Panc1 (cell line): ENCODE data around the gene RARB. TPM values are rescaled to one million over a fixed set of nuclear protein-coding genes. Genes with fewer than 3 reads are reported as not detected.

Experiments
- ATAC-seq: fragments of 200-7000 bp; cut with Tn5 transposase; 2 replicates; pipeline ENCODE4 v1.9.1; 2020; ENCODE audit warnings: mild to moderate bottlenecking, moderate library complexity
- BruUV-seq: library from RNA; stranded (reverse); fragments of 400-500 nt; replicated peaks from 2 replicates; lab custom pipeline; 2021; lab: Mats Ljungman, UMichigan
- CTCF ChIA-PET: fragments of 300-600 bp; sonication (Branson Sonifier 250); formaldehyde crosslinking; loops from one replicate; lab custom pipeline; 2022; ENCODE audit warnings: antibody characterized with exemption; lab: Charles Lee
- POLR2A ChIA-PET: fragments of 300-600 bp; sonication (Branson Sonifier 250); formaldehyde crosslinking; loops from one replicate; lab custom pipeline; 2022; ENCODE audit warnings: antibody characterized with exemption; lab: Charles Lee
- DNase-seq: peaks from one replicate; pipeline ENCODE4 v3.0.0-alpha.2; 2010; ENCODE audit warnings: low read depth, low spot score
- H3K27ac ChIP-seq: 2 replicates; pipeline ENCODE4 v1.5.1; 2011; ENCODE audit warnings: mild to moderate bottlenecking, low read length, inconsistent platforms
- H3K27me3 ChIP-seq: fragments of 200-500 bp; sonication (Bioruptor generic); 2 replicates; pipeline ENCODE4 v1.6.0; 2014; ENCODE audit warnings: low read length, inconsistent platforms; ENCODE audit not compliant: control insufficient read depth, insufficient read depth
- H3K36me3 ChIP-seq: fragments of 200-500 bp; sonication (Bioruptor generic); 2 replicates; pipeline ENCODE4 v1.5.1; 2014; ENCODE audit warnings: inconsistent platforms, mild to moderate bottlenecking, low read length, moderate library complexity; ENCODE audit not compliant: control insufficient read depth, insufficient read depth
- H3K4me1 ChIP-seq: 2 replicates; pipeline ENCODE4 v1.5.1; 2011; ENCODE audit warnings: inconsistent platforms, mild to moderate bottlenecking, low read length, moderate library complexity; ENCODE audit not compliant: control insufficient read depth, insufficient read depth
- H3K4me3 ChIP-seq, 2 experiments: 2 replicates each; pipeline ENCODE4 v1.5.1; 2011 to 2012; ENCODE audit warnings: low read depth in 2 of 2, low read length in 2 of 2, mild to moderate bottlenecking in 2 of 2, inconsistent platforms in 1 of 2, moderate library complexity in 1 of 2
- H3K9me3 ChIP-seq: fragments of 200-500 bp; sonication (Bioruptor generic); 2 replicates; pipeline ENCODE4 v1.5.1; 2014; ENCODE audit warnings: low read depth, mild to moderate bottlenecking, inconsistent platforms, low read length, moderate library complexity; ENCODE audit not compliant: control insufficient read depth, insufficient read depth
- POLR2AphosphoS5 ChIP-seq: IDR thresholded peaks from 2 replicates; pipeline ENCODE4 v1.6.1; 2012; ENCODE audit warnings: mild to moderate bottlenecking, low read depth, low read length, moderate library complexity
- REST ChIP-seq, 2 experiments: IDR thresholded peaks; 2 replicates each; pipeline ENCODE4 v1.6.1; 2011 to 2012; ENCODE audit warnings: low read depth in 2 of 2, control low read depth in 1 of 2, low read length in 1 of 2, mild to moderate bottlenecking in 1 of 2, moderate library complexity in 1 of 2; ENCODE audit not compliant: insufficient read depth in 1 of 2
- SIN3A ChIP-seq: IDR thresholded peaks from 2 replicates; pipeline ENCODE4 v1.6.1; 2012; ENCODE audit warnings: low read depth, mild to moderate bottlenecking, low read length, moderate library complexity, borderline replicate concordance; ENCODE audit not compliant: insufficient read depth
- TCF7L2 ChIP-seq: IDR thresholded peaks from 2 replicates; pipeline ENCODE4 v1.6.1; 2011; ENCODE audit warnings: mild to moderate bottlenecking, low read depth, low read length, inconsistent platforms
- in situ Hi-C: cut with HindIII; loops from 2 replicates; pipeline ENCODE4 v1.10.0; 2016; ENCODE audit warnings: low sequenced_read_pairs, low pct_unique_long_range_greater_than_20kb
- intact Hi-C: fragments of 100-400 bp; cut with micrococcal nuclease; formaldehyde crosslinking; loops from one replicate; pipeline ENCODE4 v1.10.0; 2022; ENCODE audit not compliant: unreplicated experiment
- total RNA-seq: library from RNA; stranded (reverse); gene quantifications from one replicate; pipeline ENCODE4 v1.2.1, GENCODE V29; 2021; ENCODE audit not compliant: unreplicated experiment
- TF ChIP-seq, protein P1 (sequence below): fragments of 450-650 bp; IDR thresholded peaks from 2 replicates; pipeline ENCODE4 v1.5.1; 2017; ENCODE audit warnings: mild to moderate bottlenecking

Gene RARB
- total RNA-seq, 1 experiment from 2014 or later = not detected

DNA sequence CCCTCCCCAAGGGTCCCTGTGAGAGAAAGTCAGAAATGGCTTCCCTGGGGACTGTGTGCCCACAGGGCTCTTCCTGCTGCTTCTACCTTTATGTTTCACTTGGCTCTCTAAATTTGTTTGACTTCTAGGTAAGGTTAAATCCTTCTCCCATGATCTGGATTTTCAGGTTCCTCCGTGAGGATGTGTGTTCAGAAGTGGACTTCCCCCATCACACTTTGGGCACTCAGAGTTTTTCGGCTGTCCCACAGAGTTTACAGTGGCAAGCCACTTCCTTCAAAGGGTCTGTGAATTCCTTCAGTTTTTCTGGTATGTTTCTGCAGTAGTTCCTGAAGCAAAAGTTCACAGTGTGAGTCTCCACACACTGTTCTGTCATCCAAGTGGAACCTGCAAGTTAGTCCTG is 30.9 kb upstream of the RARB start:
- intact Hi-C loops = no loop called here
- BruUV-seq = no TSS peak
- Histone ChIP-seq H3K27me3 (no peaks in the 10 kb centered on the region), H3K4me1 (no peaks in the 10 kb centered on the region), H3K4me3 (no peak overlapping the region), H3K36me3 (no peaks in the 10 kb centered on the region), H3K27ac (no peak overlapping the region), H3K9me3 (no peaks in the 10 kb centered on the region)
- in situ Hi-C loops = no loop called here
- TF ChIP-seq, protein P1, sequence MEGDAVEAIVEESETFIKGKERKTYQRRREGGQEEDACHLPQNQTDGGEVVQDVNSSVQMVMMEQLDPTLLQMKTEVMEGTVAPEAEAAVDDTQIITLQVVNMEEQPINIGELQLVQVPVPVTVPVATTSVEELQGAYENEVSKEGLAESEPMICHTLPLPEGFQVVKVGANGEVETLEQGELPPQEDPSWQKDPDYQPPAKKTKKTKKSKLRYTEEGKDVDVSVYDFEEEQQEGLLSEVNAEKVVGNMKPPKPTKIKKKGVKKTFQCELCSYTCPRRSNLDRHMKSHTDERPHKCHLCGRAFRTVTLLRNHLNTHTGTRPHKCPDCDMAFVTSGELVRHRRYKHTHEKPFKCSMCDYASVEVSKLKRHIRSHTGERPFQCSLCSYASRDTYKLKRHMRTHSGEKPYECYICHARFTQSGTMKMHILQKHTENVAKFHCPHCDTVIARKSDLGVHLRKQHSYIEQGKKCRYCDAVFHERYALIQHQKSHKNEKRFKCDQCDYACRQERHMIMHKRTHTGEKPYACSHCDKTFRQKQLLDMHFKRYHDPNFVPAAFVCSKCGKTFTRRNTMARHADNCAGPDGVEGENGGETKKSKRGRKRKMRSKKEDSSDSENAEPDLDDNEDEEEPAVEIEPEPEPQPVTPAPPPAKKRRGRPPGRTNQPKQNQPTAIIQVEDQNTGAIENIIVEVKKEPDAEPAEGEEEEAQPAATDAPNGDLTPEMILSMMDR = no peak
- no peak for TF ChIP-seq SIN3A
- no peak for TF ChIP-seq POLR2AphosphoS5
- no peak for TF ChIP-seq REST (IDR thresholded peaks at IDR 0.05; ENCODE audit: insufficient read depth in 1 of 2, low read depth in 2 of 2, low read length in 1 of 2)
- no peak for TF ChIP-seq TCF7L2
- ATAC-seq = no peak
- DNase-seq = no peak
- CTCF ChIA-PET = no interaction called here
- POLR2A ChIA-PET = no interaction called here

GRCh38 chr3:25400587-25400986 is 27.5 kb upstream of the RARB start:
- no peak overlapping the region for H3K27ac ChIP-seq
- H3K36me3 ChIP-seq = no peaks in the 10 kb centered on the region
- no peaks in the 10 kb centered on the region for H3K9me3 ChIP-seq
- in situ Hi-C loops (no loop called here), intact Hi-C loops (no loop called here)
- BruUV-seq = no TSS peak
- no peaks in the 10 kb centered on the region for H3K4me1 ChIP-seq
- ATAC-seq (no peak), DNase-seq (no peak)
- POLR2A ChIA-PET = no interaction called here
- H3K27me3 ChIP-seq = no peaks in the 10 kb centered on the region
- CTCF ChIA-PET = no interaction called here
- TF ChIP-seq SIN3A (no peak), TCF7L2 (no peak), POLR2AphosphoS5 (no peak)
- no peak overlapping the region for H3K4me3 ChIP-seq

- H3K4me3 ChIP-seq = no peak overlapping the region
- DNase-seq (no peak), ATAC-seq (no peak)
- H3K9me3 ChIP-seq = no peaks in the 10 kb centered on the region
- in situ Hi-C loops (no loop called here), intact Hi-C loops (no loop called here)
- CTCF ChIA-PET = no interaction called here
- no peaks in the 10 kb centered on the region for H3K27me3 ChIP-seq
- POLR2A ChIA-PET = no interaction called here
- no peak for TF ChIP-seq REST (IDR thresholded peaks at IDR 0.05; ENCODE audit: insufficient read depth in 1 of 2, low read depth in 2 of 2, low read length in 1 of 2)
- TF ChIP-seq, protein P1 = no peak
- TF ChIP-seq TCF7L2 = no peak
- no peak for TF ChIP-seq SIN3A
- TF ChIP-seq POLR2AphosphoS5 = no peak
- H3K4me1 ChIP-seq = no peaks in the 10 kb centered on the region
- H3K27ac ChIP-seq = no peak overlapping the region
- no peaks in the 10 kb centered on the region for H3K36me3 ChIP-seq
- BruUV-seq = no TSS peak
Measured at GRCh38 chr3:25403968-25404367, 24.1 kb upstream of the RARB start.
